Uterus (tissue), 2 donors: ENCODE results near the gene AAMP.

ENCODE experiments used
- POLR2A ChIP-seq, 2 donors: fragments of 450-650 bp; IDR thresholded peaks; one replicate each; pipeline ENCODE4 v1.6.1; 2016; ENCODE audit warnings: antibody characterized with exemption in 2 of 2, mild to moderate bottlenecking in 1 of 2, moderate library complexity in 1 of 2
- TF ChIP-seq, protein P1 (sequence below), 4 experiments: fragments of 200-600 bp in 2 of 4; fragments of 450-650 bp in 2 of 4; sonication (generic) in 2 of 4; IDR thresholded peaks; one replicate each; pipeline ENCODE4 v1.5.1; 2016 to 2019; ENCODE audit warnings: antibody characterized with exemption in 4 of 4, mild to moderate bottlenecking in 2 of 4, moderate library complexity in 1 of 4

DNA sequence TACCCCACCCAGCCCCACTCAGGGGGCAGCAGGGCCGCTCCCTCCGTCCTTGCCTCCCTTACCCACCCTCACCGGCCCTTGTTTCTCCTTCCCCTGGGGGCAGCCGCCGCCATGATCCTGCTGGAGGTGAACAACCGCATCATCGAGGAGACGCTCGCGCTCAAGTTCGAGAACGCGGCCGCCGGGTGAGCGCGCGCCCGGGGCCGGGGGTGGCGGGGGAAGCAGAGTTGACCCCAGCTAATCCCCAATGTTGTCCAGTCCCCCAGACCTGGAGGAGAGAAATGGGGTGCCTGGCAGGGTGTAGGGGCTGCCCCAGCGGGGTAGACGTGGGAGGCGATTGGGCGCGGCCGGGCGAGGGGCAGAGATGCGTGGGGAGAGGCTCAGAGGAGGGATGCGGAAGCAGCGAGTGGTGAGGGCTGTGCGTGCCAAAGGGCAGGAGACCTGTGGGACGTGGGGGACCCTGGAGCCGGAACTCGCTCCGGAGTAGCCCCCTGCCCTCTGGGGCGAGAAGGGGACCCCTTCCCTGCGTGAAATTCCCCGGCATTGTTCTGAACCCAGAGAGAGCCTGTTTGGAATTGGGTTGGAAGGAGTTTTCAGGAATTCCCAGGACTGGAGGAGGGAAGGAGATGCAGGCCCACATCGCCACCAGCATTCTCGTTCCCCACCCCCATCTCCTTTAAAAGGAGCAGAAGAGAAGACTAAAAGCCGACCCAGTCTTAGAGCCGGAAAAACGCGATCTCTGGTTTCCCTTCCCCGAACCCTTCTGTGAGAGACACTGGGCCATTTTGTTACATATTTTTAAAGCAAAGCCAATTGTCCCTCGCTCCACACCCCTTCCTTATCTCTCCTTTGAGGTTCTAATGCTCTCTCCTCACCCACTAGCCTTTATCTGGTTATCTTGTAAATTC, 52.3 kb downstream of the AAMP start:
- TF ChIP-seq, protein P1, sequence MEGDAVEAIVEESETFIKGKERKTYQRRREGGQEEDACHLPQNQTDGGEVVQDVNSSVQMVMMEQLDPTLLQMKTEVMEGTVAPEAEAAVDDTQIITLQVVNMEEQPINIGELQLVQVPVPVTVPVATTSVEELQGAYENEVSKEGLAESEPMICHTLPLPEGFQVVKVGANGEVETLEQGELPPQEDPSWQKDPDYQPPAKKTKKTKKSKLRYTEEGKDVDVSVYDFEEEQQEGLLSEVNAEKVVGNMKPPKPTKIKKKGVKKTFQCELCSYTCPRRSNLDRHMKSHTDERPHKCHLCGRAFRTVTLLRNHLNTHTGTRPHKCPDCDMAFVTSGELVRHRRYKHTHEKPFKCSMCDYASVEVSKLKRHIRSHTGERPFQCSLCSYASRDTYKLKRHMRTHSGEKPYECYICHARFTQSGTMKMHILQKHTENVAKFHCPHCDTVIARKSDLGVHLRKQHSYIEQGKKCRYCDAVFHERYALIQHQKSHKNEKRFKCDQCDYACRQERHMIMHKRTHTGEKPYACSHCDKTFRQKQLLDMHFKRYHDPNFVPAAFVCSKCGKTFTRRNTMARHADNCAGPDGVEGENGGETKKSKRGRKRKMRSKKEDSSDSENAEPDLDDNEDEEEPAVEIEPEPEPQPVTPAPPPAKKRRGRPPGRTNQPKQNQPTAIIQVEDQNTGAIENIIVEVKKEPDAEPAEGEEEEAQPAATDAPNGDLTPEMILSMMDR (IDR thresholded peaks at IDR 0.05) = no peak
- TF ChIP-seq POLR2A (IDR thresholded peaks at IDR 0.05) = no peak
